GM19452 (cell line): ENCODE measurements around the gene GPBP1.

Experiments used
- ATAC-seq: cut with Tn5 transposase; IDR thresholded peaks from one replicate; pipeline ENCODE4 v1.9.1; 2021; ENCODE audit not compliant: unreplicated experiment

The GPBP1 gene

GRCh38 chr5:57209316-57210040 lies 35.6 kb downstream of the GPBP1 start:
- no peak for ATAC-seq

DNA sequence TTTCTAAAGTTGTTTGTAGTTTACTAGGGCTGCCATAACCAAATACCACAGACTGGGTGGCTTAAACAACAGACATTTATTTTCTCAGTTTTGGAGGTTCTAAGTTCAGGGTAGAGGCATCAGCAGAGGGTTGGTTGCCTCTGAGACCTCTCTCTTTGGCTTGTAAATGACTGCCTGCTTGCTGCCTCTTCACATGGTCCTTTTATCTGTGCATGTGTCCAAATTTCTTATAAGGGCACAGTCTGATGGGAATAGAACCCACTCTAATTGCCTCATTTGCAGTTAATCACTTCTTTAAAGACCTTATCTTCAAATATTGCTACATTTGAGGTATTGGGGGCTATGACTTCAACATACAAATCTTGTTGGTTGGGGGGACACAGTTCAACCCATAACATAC lies 36.8 kb downstream of the GPBP1 start:
- ATAC-seq, result no peak

GRCh38 chr5:57211039-57211438 lies 37.2 kb downstream of the GPBP1 start:
- ATAC-seq, result no peak

GRCh38 chr5:57215629-57216195 lies 41.9 kb downstream of the GPBP1 start:
- ATAC-seq, result no peak

DNA sequence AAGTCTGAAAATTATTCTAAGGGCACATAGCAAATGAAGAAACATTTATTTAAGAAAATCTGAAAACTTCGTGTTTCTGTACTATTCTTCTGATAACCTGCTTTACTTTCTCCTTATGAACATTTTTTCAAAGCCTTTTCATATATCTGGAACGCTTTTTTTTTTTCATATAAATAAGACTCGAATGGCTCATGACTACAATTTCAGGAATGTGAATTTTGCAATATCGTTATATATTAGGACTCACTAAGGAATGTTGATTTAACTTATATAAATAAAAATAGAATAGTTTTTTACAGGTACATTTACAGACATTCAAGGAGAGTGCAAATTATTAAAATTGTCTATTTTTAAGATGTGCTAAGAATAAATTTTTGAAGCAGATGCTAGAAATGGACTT lies 42.9 kb downstream of the GPBP1 start:
- ATAC-seq, result no peak

DNA sequence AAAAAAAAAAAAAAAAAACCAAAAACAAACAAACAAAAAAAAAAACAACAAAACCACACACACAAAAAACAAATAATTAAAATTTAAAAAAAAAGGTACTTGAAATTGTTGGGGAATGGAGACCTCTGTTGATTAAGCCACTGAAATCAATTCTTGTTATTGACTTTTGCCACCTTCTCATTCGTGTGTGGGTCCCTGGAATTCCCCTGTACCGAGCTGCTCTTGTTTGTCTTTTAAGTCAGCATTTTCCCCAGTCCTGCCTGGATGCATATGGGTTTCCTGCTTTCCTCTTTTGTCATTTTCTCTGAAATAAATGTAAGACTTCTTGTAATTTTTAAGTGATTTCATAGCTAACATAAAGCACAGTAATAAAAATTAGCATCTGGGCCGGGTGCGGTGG lies 45.5 kb downstream of the GPBP1 start:
- ATAC-seq, result no peak

- no peak for ATAC-seq
These were observed 47.2 kb downstream of the GPBP1 start for GRCh38 chr5:57221049-57221568.

DNA sequence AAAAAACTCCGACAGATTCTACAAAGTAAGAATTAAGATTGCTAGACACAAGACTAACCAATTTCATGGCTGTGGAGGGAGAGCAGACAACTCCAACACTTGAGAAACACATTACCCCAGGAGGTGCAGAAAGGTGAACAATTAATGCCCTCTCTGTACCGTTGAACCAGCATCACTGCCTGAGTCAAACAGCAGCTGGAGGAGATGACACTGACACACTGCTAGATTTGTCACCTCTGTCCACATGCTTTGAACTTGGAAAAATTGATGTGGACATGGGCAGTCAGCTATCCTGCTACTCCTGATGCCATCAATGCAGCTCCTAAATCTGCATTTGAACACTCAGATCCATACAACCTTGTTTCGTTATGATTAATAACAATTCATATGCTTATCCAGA lies 51.7 kb downstream of the GPBP1 start:
- no peak for ATAC-seq

DNA sequence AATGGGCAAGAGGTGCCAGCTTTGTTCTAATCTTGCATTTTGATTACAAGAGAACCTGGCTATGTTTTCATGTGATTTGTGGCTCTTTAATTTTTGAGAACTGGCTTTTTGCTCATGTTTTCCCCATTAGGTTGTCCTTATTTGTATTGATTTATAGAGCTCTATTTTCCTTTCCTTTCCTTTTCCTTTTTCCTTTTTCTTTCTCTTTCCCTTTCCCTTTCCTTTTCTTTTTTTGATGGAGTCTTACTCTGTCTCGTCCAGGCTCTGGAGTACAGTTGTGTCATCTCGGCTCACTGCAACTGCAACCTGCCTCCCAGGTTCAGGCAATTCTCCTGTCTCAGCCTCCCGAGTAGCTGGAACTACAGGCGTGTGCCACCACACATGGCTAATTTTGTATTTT lies 55.5 kb downstream of the GPBP1 start:
- no peak for ATAC-seq

- ATAC-seq, result no peak
These were observed 57.7 kb downstream of the GPBP1 start for GRCh38 chr5:57231607-57232006.

DNA sequence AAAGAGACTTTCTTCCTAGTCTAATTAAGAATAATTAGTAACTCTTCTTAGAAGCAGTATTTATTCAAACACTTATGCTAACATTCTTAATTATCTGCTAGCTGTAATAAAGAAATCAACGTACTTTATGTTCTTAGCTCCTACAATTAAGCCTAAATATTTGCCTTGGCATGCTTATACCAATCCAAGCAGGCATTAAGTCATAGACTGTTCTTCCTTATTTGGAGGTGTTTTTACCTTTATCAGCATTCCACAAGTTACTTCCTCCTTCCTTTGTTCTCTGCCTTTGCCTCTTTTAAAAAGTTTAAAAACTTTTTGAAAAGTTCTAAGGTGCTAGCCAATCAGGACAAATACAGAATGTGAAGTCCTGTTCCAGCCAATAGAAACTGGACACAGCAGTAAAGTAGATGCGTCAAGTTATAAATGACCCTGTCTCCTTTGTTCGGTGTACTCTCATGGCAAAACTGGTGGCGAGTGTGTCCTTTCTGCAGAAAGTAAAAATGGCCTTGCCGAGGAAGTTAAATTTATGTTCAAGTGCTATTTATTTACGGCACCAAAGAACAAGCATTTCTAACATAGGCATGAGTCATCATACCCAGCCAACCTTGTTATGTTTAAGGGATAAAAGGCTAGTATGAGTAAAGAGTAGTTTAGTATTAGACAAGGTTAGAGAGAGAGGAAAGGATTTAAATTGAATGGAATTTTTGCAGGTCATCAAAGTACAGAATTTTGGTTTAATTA lies 58.6 kb downstream of the GPBP1 start:
- no peak for ATAC-seq

GRCh38 chr5:57243286-57244137 lies 69.7 kb downstream of the GPBP1 start:
- no peak for ATAC-seq

DNA sequence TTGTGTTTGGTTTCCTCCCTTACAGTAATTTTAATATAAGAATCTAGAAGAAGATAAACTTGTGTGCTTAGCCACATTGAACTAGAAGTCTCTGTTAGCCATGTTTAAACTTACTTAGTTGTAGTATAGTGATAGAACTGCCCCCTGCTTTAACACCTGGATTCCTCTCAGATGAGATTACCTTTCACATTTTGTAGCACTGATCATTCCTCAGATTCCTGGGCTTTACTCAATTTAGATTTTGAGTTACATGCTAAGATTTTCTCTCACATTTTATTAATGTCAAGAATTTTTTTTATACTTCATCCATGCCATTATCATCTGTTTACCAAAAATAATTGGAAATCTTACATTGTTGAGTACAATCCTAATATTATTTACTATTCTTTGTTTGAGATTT lies 70.5 kb downstream of the GPBP1 start:
- no peak for ATAC-seq

DNA sequence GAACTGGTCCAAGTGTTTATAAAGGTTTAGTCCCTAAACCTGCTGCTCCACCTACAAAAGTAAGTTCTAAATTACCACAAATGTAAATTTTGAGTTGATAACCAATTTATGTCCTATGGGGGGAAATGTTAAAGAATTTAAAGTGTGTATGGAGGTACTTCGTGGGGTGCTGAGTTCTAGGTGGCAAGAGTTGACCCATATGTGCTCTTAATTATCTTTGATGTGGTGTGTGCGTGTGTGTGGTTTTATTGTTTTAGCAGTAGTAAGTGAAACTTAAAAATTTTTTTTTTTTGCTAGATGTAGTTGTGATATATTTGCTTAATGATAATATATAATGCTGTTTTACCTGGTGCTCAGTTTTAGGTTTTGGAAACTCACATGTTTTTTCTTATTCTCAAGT lies 72.6 kb downstream of the GPBP1 start:
- ATAC-seq, result no peak

GRCh38 chr5:57247765-57248164 lies 73.9 kb downstream of the GPBP1 start:
- no peak for ATAC-seq

DNA sequence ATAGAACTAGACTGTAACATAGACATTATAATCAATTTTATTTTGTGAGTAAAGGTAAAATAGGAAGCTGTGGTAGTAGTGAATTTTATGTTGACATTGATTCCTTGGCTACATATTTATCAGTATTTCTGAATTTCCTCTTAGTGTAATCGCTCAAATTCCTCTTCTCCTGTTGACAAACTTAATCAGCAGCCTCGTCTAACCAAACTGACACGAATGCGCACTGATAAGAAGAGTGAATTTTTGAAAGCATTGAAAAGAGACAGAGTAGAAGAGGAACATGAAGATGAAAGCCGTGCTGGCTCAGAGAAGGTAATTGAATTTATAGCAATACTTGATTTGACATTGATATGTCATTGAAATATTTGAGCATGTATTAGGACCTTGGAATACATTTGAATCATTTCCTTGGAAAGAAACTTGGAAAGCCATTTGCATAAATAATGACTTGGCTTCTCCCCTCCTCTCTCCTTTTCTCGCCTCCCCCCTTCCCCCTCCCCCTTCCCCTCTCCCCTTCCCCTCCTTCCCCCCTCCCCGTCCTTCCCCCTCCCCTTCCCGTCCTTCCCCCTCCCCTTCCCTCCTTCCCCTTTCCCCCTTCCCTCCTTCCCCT lies 75.5 kb downstream of the GPBP1 start:
- no peak for ATAC-seq

DNA sequence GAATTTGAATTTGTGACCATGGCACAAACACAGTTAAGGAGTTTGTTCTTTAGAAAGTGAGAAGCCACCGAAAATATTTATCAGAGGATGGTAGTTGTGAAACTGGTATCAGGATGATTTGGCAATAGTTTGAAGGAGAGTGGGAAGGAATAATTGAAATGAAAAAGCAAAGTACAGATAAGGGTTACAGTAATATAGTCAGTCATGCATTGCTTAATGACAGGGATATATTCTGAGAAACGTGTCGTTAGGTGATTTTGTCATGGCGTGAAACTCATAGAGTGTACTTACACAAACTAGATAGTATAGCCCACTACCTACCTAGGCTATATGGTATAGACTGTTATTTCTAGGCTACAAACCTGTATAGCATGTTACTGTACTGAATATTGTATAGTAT lies 84.2 kb downstream of the GPBP1 start:
- no peak for ATAC-seq

- ATAC-seq, result no peak
These were observed 85.1 kb downstream of the GPBP1 start for GRCh38 chr5:57258943-57259342.

- ATAC-seq, result no peak
These were observed 85.8 kb downstream of the GPBP1 start for GRCh38 chr5:57259704-57260103.

DNA sequence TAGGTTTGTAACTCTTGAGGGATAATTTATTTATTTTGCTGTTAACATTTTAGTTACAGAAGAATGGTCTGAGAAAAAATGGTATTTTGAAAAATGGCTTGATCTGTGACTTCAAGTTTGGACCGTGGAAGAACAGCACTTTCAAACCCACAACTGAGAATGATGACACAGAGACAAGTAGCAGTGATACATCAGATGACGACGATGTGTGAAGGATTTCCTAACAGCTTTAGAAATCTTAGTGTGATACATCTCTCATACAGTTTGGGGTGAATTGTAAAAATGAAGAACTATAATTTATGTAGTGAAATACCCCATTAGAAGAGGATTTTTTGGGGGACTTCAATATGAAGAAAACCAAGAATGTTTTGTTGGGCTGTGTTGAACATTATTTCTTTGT lies 88.7 kb downstream of the GPBP1 start:
- ATAC-seq, result no peak

DNA sequence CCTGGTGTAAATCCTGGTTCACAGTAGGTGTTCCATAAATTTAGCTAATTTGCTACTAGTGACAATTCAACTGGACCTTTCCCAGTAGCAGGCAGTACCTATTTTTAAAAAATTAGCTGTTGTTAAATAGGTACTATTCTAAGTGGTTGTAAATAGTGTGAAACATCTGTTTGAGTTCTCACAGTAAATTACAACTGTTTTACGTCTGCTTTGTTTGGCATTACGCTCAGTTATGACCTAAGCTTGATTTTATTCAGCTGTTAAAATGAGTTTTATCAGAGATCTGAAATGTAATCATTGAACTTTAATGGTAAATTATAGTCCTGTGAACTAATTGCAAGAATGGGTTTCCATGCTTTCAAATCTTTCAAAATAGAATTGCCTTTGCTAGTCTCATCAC lies 93.9 kb downstream of the GPBP1 start:
- no peak for ATAC-seq
